HepG2 (cell line): ENCODE measurements around the gene PARP3. TPM values are rescaled to one million over a fixed set of nuclear protein-coding genes. Genes with fewer than 3 reads are reported as not detected.
A peak's percentile ranks its signal among the peaks of the same experiment; 100 is the strongest.

Experiments
- HINFP ChIP-seq: sonication (generic); formaldehyde crosslinking; IDR thresholded peaks from 2 replicates; pipeline ENCODE4 v1.4.0; 2020; ENCODE audit warnings: low read depth, mild to moderate bottlenecking, missing genetic modification reagents
- IKZF5 ChIP-seq: IDR thresholded peaks from 2 replicates; pipeline ENCODE4 v1.6.1; 2018; ENCODE audit warnings: missing genetic modification reagents, mild to moderate bottlenecking, missing compliant biosample characterization
- MTERF4 ChIP-seq: sonication (generic); formaldehyde crosslinking; IDR thresholded peaks from 2 replicates; pipeline ENCODE4 v1.8.0; 2023; ENCODE audit warnings: mild to moderate bottlenecking, missing genetic modification reagents
- MZF1 ChIP-seq: sonication (generic); formaldehyde crosslinking; IDR thresholded peaks from 2 replicates; pipeline ENCODE4 v1.8.1; 2023; ENCODE audit warnings: mild to moderate bottlenecking, missing genetic modification reagents, borderline replicate concordance
- NFKBIZ ChIP-seq: IDR thresholded peaks from 2 replicates; pipeline ENCODE4 v1.6.1; 2018; ENCODE audit warnings: missing genetic modification reagents, missing compliant biosample characterization
- RNF219 ChIP-seq: sonication (generic); formaldehyde crosslinking; IDR thresholded peaks from 2 replicates; pipeline ENCODE4 v1.5.0; 2020; ENCODE audit warnings: mild to moderate bottlenecking, missing genetic modification reagents
- SNAPC4 ChIP-seq: sonication (generic); formaldehyde crosslinking; IDR thresholded peaks from 2 replicates; pipeline ENCODE4 v1.4.0; 2020; ENCODE audit warnings: mild to moderate bottlenecking, missing genetic modification reagents
- TRIM22 ChIP-seq: fragments of 450-650 bp; IDR thresholded peaks from 2 replicates; pipeline ENCODE4 v1.6.1; 2017
- ZBTB37 ChIP-seq: sonication (generic); formaldehyde crosslinking; IDR thresholded peaks from 2 replicates; pipeline ENCODE4 v1.4.0; 2020; ENCODE audit warnings: mild to moderate bottlenecking, missing genetic modification reagents
- ZNF280B ChIP-seq: sonication (generic); formaldehyde crosslinking; IDR thresholded peaks from 2 replicates; pipeline ENCODE4 v1.5.0; 2020; ENCODE audit warnings: missing genetic modification reagents, mild to moderate bottlenecking, borderline replicate concordance
- ZNF577 ChIP-seq: sonication (generic); formaldehyde crosslinking; IDR thresholded peaks from 2 replicates; pipeline ENCODE4 v1.4.0; 2020; ENCODE audit warnings: mild to moderate bottlenecking, low read depth, missing genetic modification reagents, borderline replicate concordance
- polyA plus RNA-seq, 8 experiments: library from polyadenylated mRNA; depleted of rRNA in 3 of 8; stranded (reverse) in 7 of 8; unstranded in 1 of 8; fragments of >200 nt; fragmentation: Illumina TruSeq in 4 of 8; extraction: Trizol in 4 of 8; gene quantifications; 2 replicates each; pipeline versions ENCODE4 v1.2.1 to v1.2.3, GENCODE V29; 2011 to 2016; ENCODE audit warnings: low read depth in 4 of 8, missing spikeins in 1 of 8, mixed read lengths in 1 of 8; ENCODE audit not compliant: insufficient read depth in 1 of 8
- total RNA-seq, 5 experiments: library from RNA; depleted of rRNA; stranded (reverse); fragments of >200 nt; fragmentation: Illumina TruSeq; extraction: Trizol; gene quantifications; 2 replicates each; pipeline ENCODE4 v1.2.3, GENCODE V29; 2016; ENCODE audit warnings: low read depth in 1 of 5

PARP3 gene
- total and polyA plus RNA-seq, 2 of the 13 experiments (the other 11 are each of a cell fraction or from before 2014, with no cell fraction given), result 11.2 to 21.5 TPM

GRCh38 chr3:51983578-51984268 is 41.6 kb downstream of the PARP3 start (continued):
- TF ChIP-seq MTERF4 (CRISPR knock-in tag) (no peak), NFKBIZ (CRISPR knock-in tag) (0 out of 2 replicates have a peak, but pooled peaks have one; percentile 11), ZNF280B (CRISPR knock-in tag) (no peak), RNF219 (CRISPR knock-in tag) (no peak), IKZF5 (CRISPR knock-in tag) (no peak), MZF1 (peak; percentile 34; the same call in 1 of the 2 replicates), TRIM22 (no peak), ZBTB37 (CRISPR knock-in tag) (no peak), ZNF577 (no peak), HINFP (CRISPR knock-in tag) (no peak; the same call in 1 of the 2 replicates), SNAPC4 (CRISPR knock-in tag) (no peak)
